ENCODE results near the gene TOX3.

Gene TOX3
- 0 reads per million in 3 donors for total RNA-seq

GRCh38 chr16:52547004-52547833 is at the start of gene TOX3:
TSS of gene TOX3 (minus strand) at chr16:52547143. CDS start at chr16:52546723, 420 bp downstream.
- Histone ChIP-seq H3K4me3 (ENCODE audit: insufficient read depth, low read depth, low read length, poor library complexity, severe bottlenecking) (no peak within 1 kb of the TSS), H3K9me3 (ENCODE audit: control insufficient read depth, low read length) (no peaks in the 10 kb centered on the region), H3K27me3 (replicated peaks; ENCODE audit: control insufficient read depth, insufficient read depth, low read length, poor library complexity, severe bottlenecking) (peaks cover 12% of the 10 kb centered on the region), H3K4me1 (ENCODE audit: control insufficient read depth, insufficient read depth, low read length, poor library complexity, severe bottlenecking) (no peaks in the 10 kb centered on the region), H3K36me3 (ENCODE audit: control insufficient read depth, insufficient read depth, low read length) (no peaks in the 10 kb centered on the region), H3K27ac (ENCODE audit: insufficient read depth, low read length, poor library complexity, severe bottlenecking) (no peak within 1 kb of the TSS)
- no peak for DNase-seq

GRCh38 chr16:52592778-52593177 is 45.8 kb upstream of the TOX3 start:
- Histone ChIP-seq H3K4me3 (ENCODE audit: insufficient read depth, low read depth, low read length, poor library complexity, severe bottlenecking) (no peak overlapping the region), H3K4me1 (ENCODE audit: control insufficient read depth, insufficient read depth, low read length, poor library complexity, severe bottlenecking) (no peaks in the 10 kb centered on the region)
- DNase-seq: no peak

GRCh38 chr16:52591934-52592592 is 45.1 kb upstream of the TOX3 start:
- no peak for DNase-seq
- Histone ChIP-seq H3K27ac (ENCODE audit: insufficient read depth, low read length, poor library complexity, severe bottlenecking) (no peak overlapping the region), H3K27me3 (replicated peaks; ENCODE audit: control insufficient read depth, insufficient read depth, low read length, poor library complexity, severe bottlenecking) (no peaks in the 10 kb centered on the region), H3K9me3 (ENCODE audit: control insufficient read depth, low read length) (no peaks in the 10 kb centered on the region), H3K36me3 (ENCODE audit: control insufficient read depth, insufficient read depth, low read length) (no peaks in the 10 kb centered on the region), H3K4me1 (ENCODE audit: control insufficient read depth, insufficient read depth, low read length, poor library complexity, severe bottlenecking) (no peaks in the 10 kb centered on the region), H3K4me3 (ENCODE audit: insufficient read depth, low read depth, low read length, poor library complexity, severe bottlenecking) (no peak overlapping the region)

More at GRCh38 chr16:52592778-52593177, 45.8 kb upstream of the TOX3 start:
- no peak overlapping the region for H3K27ac ChIP-seq (ENCODE audit: insufficient read depth, low read length, poor library complexity, severe bottlenecking)
- H3K9me3 ChIP-seq (ENCODE audit: control insufficient read depth, low read length): no peaks in the 10 kb centered on the region
- no peaks in the 10 kb centered on the region for H3K36me3 ChIP-seq (ENCODE audit: control insufficient read depth, insufficient read depth, low read length)
- no peaks in the 10 kb centered on the region for H3K27me3 ChIP-seq (replicated peaks; ENCODE audit: control insufficient read depth, insufficient read depth, low read length, poor library complexity, severe bottlenecking)

- DNase-seq: no peak
- no peak overlapping the region for H3K4me3 ChIP-seq (ENCODE audit: insufficient read depth, low read depth, low read length, poor library complexity, severe bottlenecking)
- H3K27ac ChIP-seq (ENCODE audit: insufficient read depth, low read length, poor library complexity, severe bottlenecking): no peak overlapping the region
- no peaks in the 10 kb centered on the region for H3K36me3 ChIP-seq (ENCODE audit: control insufficient read depth, insufficient read depth, low read length)
- H3K4me1 ChIP-seq (ENCODE audit: control insufficient read depth, insufficient read depth, low read length, poor library complexity, severe bottlenecking): no peaks in the 10 kb centered on the region
- no peaks in the 10 kb centered on the region for H3K9me3 ChIP-seq (ENCODE audit: control insufficient read depth, low read length)
- no peaks in the 10 kb centered on the region for H3K27me3 ChIP-seq (replicated peaks; ENCODE audit: control insufficient read depth, insufficient read depth, low read length, poor library complexity, severe bottlenecking)
Observed at GRCh38 chr16:52591471-52591870, 44.5 kb upstream of the TOX3 start.

GRCh38 chr16:52586159-52586558 is 39.2 kb upstream of the TOX3 start:
- no peak overlapping the region for H3K27ac ChIP-seq (ENCODE audit: insufficient read depth, low read length, poor library complexity, severe bottlenecking)
- no peaks in the 10 kb centered on the region for H3K36me3 ChIP-seq (ENCODE audit: control insufficient read depth, insufficient read depth, low read length)
- H3K9me3 ChIP-seq (ENCODE audit: control insufficient read depth, low read length): no peaks in the 10 kb centered on the region
- H3K27me3 ChIP-seq (replicated peaks; ENCODE audit: control insufficient read depth, insufficient read depth, low read length, poor library complexity, severe bottlenecking): no peaks in the 10 kb centered on the region
- no peak overlapping the region for H3K4me3 ChIP-seq (ENCODE audit: insufficient read depth, low read depth, low read length, poor library complexity, severe bottlenecking)
- no peak for DNase-seq
- H3K4me1 ChIP-seq (ENCODE audit: control insufficient read depth, insufficient read depth, low read length, poor library complexity, severe bottlenecking): no peaks in the 10 kb centered on the region

GRCh38 chr16:52584354-52585320 is 37.7 kb upstream of the TOX3 start:
- Histone ChIP-seq H3K4me3 (ENCODE audit: insufficient read depth, low read depth, low read length, poor library complexity, severe bottlenecking) (no peak overlapping the region), H3K27me3 (replicated peaks; ENCODE audit: control insufficient read depth, insufficient read depth, low read length, poor library complexity, severe bottlenecking) (no peaks in the 10 kb centered on the region), H3K27ac (ENCODE audit: insufficient read depth, low read length, poor library complexity, severe bottlenecking) (no peak overlapping the region), H3K36me3 (ENCODE audit: control insufficient read depth, insufficient read depth, low read length) (no peaks in the 10 kb centered on the region), H3K4me1 (ENCODE audit: control insufficient read depth, insufficient read depth, low read length, poor library complexity, severe bottlenecking) (no peaks in the 10 kb centered on the region), H3K9me3 (ENCODE audit: control insufficient read depth, low read length) (no peaks in the 10 kb centered on the region)
- DNase-seq: no peak

- H3K27ac ChIP-seq (ENCODE audit: insufficient read depth, low read length, poor library complexity, severe bottlenecking): no peak overlapping the region
- no peaks in the 10 kb centered on the region for H3K27me3 ChIP-seq (replicated peaks; ENCODE audit: control insufficient read depth, insufficient read depth, low read length, poor library complexity, severe bottlenecking)
- H3K36me3 ChIP-seq (ENCODE audit: control insufficient read depth, insufficient read depth, low read length): no peaks in the 10 kb centered on the region
- no peaks in the 10 kb centered on the region for H3K4me1 ChIP-seq (ENCODE audit: control insufficient read depth, insufficient read depth, low read length, poor library complexity, severe bottlenecking)
- no peak for DNase-seq
- no peaks in the 10 kb centered on the region for H3K9me3 ChIP-seq (ENCODE audit: control insufficient read depth, low read length)
- H3K4me3 ChIP-seq (ENCODE audit: insufficient read depth, low read depth, low read length, poor library complexity, severe bottlenecking): no peak overlapping the region
Observed at GRCh38 chr16:52581530-52581929, 34.6 kb upstream of the TOX3 start.

GRCh38 chr16:52580488-52580887 is 33.5 kb upstream of the TOX3 start:
- no peak for DNase-seq
- no peaks in the 10 kb centered on the region for H3K36me3 ChIP-seq (ENCODE audit: control insufficient read depth, insufficient read depth, low read length)
- H3K4me1 ChIP-seq (ENCODE audit: control insufficient read depth, insufficient read depth, low read length, poor library complexity, severe bottlenecking): no peaks in the 10 kb centered on the region
- no peak overlapping the region for H3K4me3 ChIP-seq (ENCODE audit: insufficient read depth, low read depth, low read length, poor library complexity, severe bottlenecking)
- H3K27me3 ChIP-seq (replicated peaks; ENCODE audit: control insufficient read depth, insufficient read depth, low read length, poor library complexity, severe bottlenecking): no peaks in the 10 kb centered on the region
- no peaks in the 10 kb centered on the region for H3K9me3 ChIP-seq (ENCODE audit: control insufficient read depth, low read length)
- H3K27ac ChIP-seq (ENCODE audit: insufficient read depth, low read length, poor library complexity, severe bottlenecking): no peak overlapping the region

GRCh38 chr16:52578829-52579498 is 32.0 kb upstream of the TOX3 start:
- Histone ChIP-seq H3K4me3 (ENCODE audit: insufficient read depth, low read depth, low read length, poor library complexity, severe bottlenecking) (no peak overlapping the region), H3K27ac (ENCODE audit: insufficient read depth, low read length, poor library complexity, severe bottlenecking) (no peak overlapping the region), H3K4me1 (ENCODE audit: control insufficient read depth, insufficient read depth, low read length, poor library complexity, severe bottlenecking) (no peaks in the 10 kb centered on the region), H3K9me3 (ENCODE audit: control insufficient read depth, low read length) (no peaks in the 10 kb centered on the region), H3K36me3 (ENCODE audit: control insufficient read depth, insufficient read depth, low read length) (no peaks in the 10 kb centered on the region), H3K27me3 (replicated peaks; ENCODE audit: control insufficient read depth, insufficient read depth, low read length, poor library complexity, severe bottlenecking) (no peaks in the 10 kb centered on the region)
- no peak for DNase-seq

Data from effector memory CD4-positive, alpha-beta T cell (primary cell).